T1000 (cell line): ENCODE measurements around the gene PDK2.
"Not testable (repeated sequence)": the region's sequence is repeated elsewhere in the genome, so short reads cannot be mapped to it uniquely, and the experiment has no call there.

ENCODE experiments used
- DNase-seq: peaks from one replicate; lab custom pipeline; 2025; ENCODE audit warnings: mixed read lengths; lab: John Stamatoyannopoulos, UW

The PDK2 gene

GRCh38 chr17:50058296-50058953, 36.7 kb upstream of the PDK2 start:
- DNase-seq, result no peak

GRCh38 chr17:50059256-50059655, 35.9 kb upstream of the PDK2 start:
- DNase-seq, result no peak

GRCh38 chr17:50059759-50060273, 35.3 kb upstream of the PDK2 start:
- no peak for DNase-seq

GRCh38 chr17:50060951-50061712, 34.0 kb upstream of the PDK2 start:
- peak; percentile 34 for DNase-seq

GRCh38 chr17:50061713-50062045, 33.5 kb upstream of the PDK2 start:
- not testable (repeated sequence) for DNase-seq

- DNase-seq, result peak; percentile 95
Measured at GRCh38 chr17:50062293-50063243, 32.6 kb upstream of the PDK2 start.

- no peak for DNase-seq
Measured at GRCh38 chr17:50063561-50064252, 31.4 kb upstream of the PDK2 start.

- DNase-seq, result peak; percentile 83
Measured at GRCh38 chr17:50064253-50065001, 30.7 kb upstream of the PDK2 start.

- DNase-seq, result no peak
Measured at GRCh38 chr17:50065056-50065455, 30.1 kb upstream of the PDK2 start.

GRCh38 chr17:50066995-50067394, 28.2 kb upstream of the PDK2 start:
- no peak for DNase-seq

- DNase-seq, result no peak
Measured at GRCh38 chr17:50067996-50068395, 27.2 kb upstream of the PDK2 start.

GRCh38 chr17:50070908-50071680, 24.1 kb upstream of the PDK2 start:
- no peak for DNase-seq

- DNase-seq, result no peak
Measured at GRCh38 chr17:50071692-50072091, 23.5 kb upstream of the PDK2 start.

GRCh38 chr17:50072130-50072529, 23.0 kb upstream of the PDK2 start:
- DNase-seq, result no peak

GRCh38 chr17:50072925-50073324, 22.2 kb upstream of the PDK2 start:
- no peak for DNase-seq

- DNase-seq, result no peak
Measured at GRCh38 chr17:50074227-50074626, 20.9 kb upstream of the PDK2 start.

GRCh38 chr17:50075446-50076032, 19.6 kb upstream of the PDK2 start:
- DNase-seq, result no peak

- DNase-seq, result no peak
Measured at GRCh38 chr17:50076221-50076590, 18.9 kb upstream of the PDK2 start.

- DNase-seq, result no peak
Measured at GRCh38 chr17:50076591-50077235, 18.4 kb upstream of the PDK2 start.
